Testis (tissue), 2 donors: ENCODE results near the gene KCTD17.

Source experiments
- POLR2A ChIP-seq: fragments of 450-650 bp; IDR thresholded peaks from one replicate; pipeline ENCODE4 v1.6.1; 2017; ENCODE audit warnings: antibody characterized with exemption, mild to moderate bottlenecking, moderate library complexity
- TF ChIP-seq, protein P1 (sequence below), 3 experiments: fragments of 450-650 bp in 2 of 3; fragments of 200-600 bp in 1 of 3; sonication (generic) in 1 of 3; IDR thresholded peaks; one replicate each; pipeline ENCODE4 v1.5.1; 2016 to 2019; ENCODE audit warnings: antibody characterized with exemption in 3 of 3, mild to moderate bottlenecking in 2 of 3, moderate library complexity in 1 of 3

GRCh38 chr22:37054056-37054395 lies 2.5 kb downstream of the KCTD17 start:
- TF ChIP-seq POLR2A, result no peak
- TF ChIP-seq, protein P1, sequence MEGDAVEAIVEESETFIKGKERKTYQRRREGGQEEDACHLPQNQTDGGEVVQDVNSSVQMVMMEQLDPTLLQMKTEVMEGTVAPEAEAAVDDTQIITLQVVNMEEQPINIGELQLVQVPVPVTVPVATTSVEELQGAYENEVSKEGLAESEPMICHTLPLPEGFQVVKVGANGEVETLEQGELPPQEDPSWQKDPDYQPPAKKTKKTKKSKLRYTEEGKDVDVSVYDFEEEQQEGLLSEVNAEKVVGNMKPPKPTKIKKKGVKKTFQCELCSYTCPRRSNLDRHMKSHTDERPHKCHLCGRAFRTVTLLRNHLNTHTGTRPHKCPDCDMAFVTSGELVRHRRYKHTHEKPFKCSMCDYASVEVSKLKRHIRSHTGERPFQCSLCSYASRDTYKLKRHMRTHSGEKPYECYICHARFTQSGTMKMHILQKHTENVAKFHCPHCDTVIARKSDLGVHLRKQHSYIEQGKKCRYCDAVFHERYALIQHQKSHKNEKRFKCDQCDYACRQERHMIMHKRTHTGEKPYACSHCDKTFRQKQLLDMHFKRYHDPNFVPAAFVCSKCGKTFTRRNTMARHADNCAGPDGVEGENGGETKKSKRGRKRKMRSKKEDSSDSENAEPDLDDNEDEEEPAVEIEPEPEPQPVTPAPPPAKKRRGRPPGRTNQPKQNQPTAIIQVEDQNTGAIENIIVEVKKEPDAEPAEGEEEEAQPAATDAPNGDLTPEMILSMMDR (IDR thresholded peaks at IDR 0.05), result no peak
